Tibial nerve (tissue), 4 donors: Measurements from ENCODE around the gene OGFRL1. TPM values are rescaled to one million over a fixed set of nuclear protein-coding genes. Genes with fewer than 3 reads are reported as not detected.

Experiments
- DNase-seq, 2 donors: peaks; one replicate each; pipeline ENCODE4 v3.0.0-alpha.2; 2019; ENCODE audit warnings: low spot score in 2 of 2
- H3K27ac ChIP-seq, 4 donors: fragments of 200-600 bp; sonication (generic) in 3 of 4; one replicate each; pipeline ENCODE4 v1.5.1; 2017 to 2019; ENCODE audit warnings: mild to moderate bottlenecking in 1 of 4
- H3K27me3 ChIP-seq, 2 donors: fragments of 200-600 bp; sonication (generic) in 1 of 2; one replicate each; pipeline versions ENCODE4 v1.5.1 to v1.6.0; 2017 to 2019
- H3K36me3 ChIP-seq, 3 donors: fragments of 200-600 bp; sonication (generic); one replicate each; pipeline ENCODE4 v1.5.1; 2018 to 2019
- H3K4me1 ChIP-seq, 4 donors: fragments of 200-600 bp; sonication (generic) in 3 of 4; one replicate each; pipeline ENCODE4 v1.5.1; 2017 to 2019
- H3K4me3 ChIP-seq, 4 donors: fragments of 200-600 bp; sonication (generic) in 3 of 4; one replicate each; pipeline ENCODE4 v1.5.1; 2017 to 2019; ENCODE audit warnings: mild to moderate bottlenecking in 1 of 4, moderate library complexity in 1 of 4
- H3K9me3 ChIP-seq, 4 donors: fragments of 200-600 bp; sonication (generic) in 3 of 4; one replicate each; pipeline ENCODE4 v1.5.1; 2017 to 2019
- EP300 ChIP-seq, 2 donors: sonication (generic); formaldehyde crosslinking; IDR thresholded peaks; one replicate each; pipeline ENCODE4 v1.6.1; 2017; ENCODE audit warnings: antibody characterized with exemption in 2 of 2, mild to moderate bottlenecking in 1 of 2
- POLR2A ChIP-seq, 2 donors: fragments of 450-650 bp; IDR thresholded peaks; one replicate each; pipeline ENCODE4 v1.6.1; 2017; ENCODE audit warnings: antibody characterized with exemption in 2 of 2, mild to moderate bottlenecking in 2 of 2, moderate library complexity in 2 of 2
- WGBS, 2 donors: methylation state at CpG; one replicate each; pipeline ENCODE4 v1.1.5; 2018; 5-methylcytosine and 5-hydroxymethylcytosine counted together
- total RNA-seq, 4 donors: library from RNA; depleted of rRNA; stranded (reverse); fragments of >200 nt; gene quantifications; one replicate each; pipeline ENCODE4 v1.1.0, GENCODE V29; 2016
- TF ChIP-seq, protein P1 (sequence below), 5 experiments: fragments of 200-600 bp in 3 of 5; fragments of 450-650 bp in 2 of 5; sonication (generic) in 3 of 5; IDR thresholded peaks; one replicate each; pipeline ENCODE4 v1.5.1; 2016 to 2019; ENCODE audit warnings: antibody characterized with exemption in 5 of 5, mild to moderate bottlenecking in 3 of 5, moderate library complexity in 2 of 5

The OGFRL1 gene
- total RNA-seq, 4 donors from 2014 or later: 76.5 to 130 (median 92.2) TPM

GRCh38 chr6:71330501-71330900 is 41.9 kb downstream of the OGFRL1 start:
- Histone ChIP-seq H3K4me3 (no peak overlapping the region), H3K4me1 (peaks cover 0 to 21% (median 0%) of the 10 kb centered on the region in 4 donors), H3K27me3 (no peaks in the 10 kb centered on the region), H3K27ac (no peak overlapping the region), H3K36me3 (no peaks in the 10 kb centered on the region), H3K9me3 (no peaks in the 10 kb centered on the region)
- 92 to 93% methylated on average over 3 of the region's 3 CpGs for WGBS, 2 donors
- no peak for DNase-seq
- no peak for TF ChIP-seq POLR2A (IDR thresholded peaks at IDR 0.05)
- TF ChIP-seq, protein P1, sequence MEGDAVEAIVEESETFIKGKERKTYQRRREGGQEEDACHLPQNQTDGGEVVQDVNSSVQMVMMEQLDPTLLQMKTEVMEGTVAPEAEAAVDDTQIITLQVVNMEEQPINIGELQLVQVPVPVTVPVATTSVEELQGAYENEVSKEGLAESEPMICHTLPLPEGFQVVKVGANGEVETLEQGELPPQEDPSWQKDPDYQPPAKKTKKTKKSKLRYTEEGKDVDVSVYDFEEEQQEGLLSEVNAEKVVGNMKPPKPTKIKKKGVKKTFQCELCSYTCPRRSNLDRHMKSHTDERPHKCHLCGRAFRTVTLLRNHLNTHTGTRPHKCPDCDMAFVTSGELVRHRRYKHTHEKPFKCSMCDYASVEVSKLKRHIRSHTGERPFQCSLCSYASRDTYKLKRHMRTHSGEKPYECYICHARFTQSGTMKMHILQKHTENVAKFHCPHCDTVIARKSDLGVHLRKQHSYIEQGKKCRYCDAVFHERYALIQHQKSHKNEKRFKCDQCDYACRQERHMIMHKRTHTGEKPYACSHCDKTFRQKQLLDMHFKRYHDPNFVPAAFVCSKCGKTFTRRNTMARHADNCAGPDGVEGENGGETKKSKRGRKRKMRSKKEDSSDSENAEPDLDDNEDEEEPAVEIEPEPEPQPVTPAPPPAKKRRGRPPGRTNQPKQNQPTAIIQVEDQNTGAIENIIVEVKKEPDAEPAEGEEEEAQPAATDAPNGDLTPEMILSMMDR (IDR thresholded peaks at IDR 0.05): no peak
- no peak for TF ChIP-seq EP300 (IDR thresholded peaks at IDR 0.05)

DNA sequence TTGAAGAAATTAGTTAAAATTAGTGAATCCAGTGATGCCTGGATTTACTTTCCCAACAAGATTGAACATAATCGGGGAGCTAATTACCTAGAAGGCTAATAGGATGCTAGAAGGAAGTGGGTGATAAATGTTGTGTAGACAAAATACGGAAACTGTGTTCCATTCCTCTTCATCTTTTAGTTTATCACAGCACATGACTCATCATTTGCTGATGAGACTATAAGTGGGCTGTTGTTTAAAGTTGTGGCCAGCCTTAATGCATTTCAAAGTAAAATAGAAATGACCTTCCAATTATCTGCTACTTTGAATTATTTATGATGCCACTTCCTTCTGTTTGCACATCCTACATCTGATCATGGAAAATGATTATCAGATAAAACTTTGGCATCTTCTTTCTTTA is 43.4 kb downstream of the OGFRL1 start:
- no peak overlapping the region for H3K27ac ChIP-seq
- no peaks in the 10 kb centered on the region for H3K36me3 ChIP-seq
- WGBS, 2 donors: 83 to 84% methylated on average over 2 of the region's 2 CpGs
- no peaks in the 10 kb centered on the region for H3K27me3 ChIP-seq
- TF ChIP-seq, protein P1 (IDR thresholded peaks at IDR 0.05): no peak
- TF ChIP-seq EP300 (IDR thresholded peaks at IDR 0.05): no peak
- TF ChIP-seq POLR2A (IDR thresholded peaks at IDR 0.05): no peak
- H3K9me3 ChIP-seq: no peaks in the 10 kb centered on the region
- no peak for DNase-seq
- H3K4me1 ChIP-seq: peaks cover 0 to 11% (median 0%) of the 10 kb centered on the region in 4 donors
- H3K4me3 ChIP-seq: no peak overlapping the region

GRCh38 chr6:71333050-71333449 is 44.4 kb downstream of the OGFRL1 start:
- Histone ChIP-seq H3K36me3 (no peaks in the 10 kb centered on the region), H3K4me3 (no peak overlapping the region), H3K27me3 (no peaks in the 10 kb centered on the region), H3K27ac (no peak overlapping the region), H3K4me1 (peaks cover 0 to 4% (median 0%) of the 10 kb centered on the region in 4 donors), H3K9me3 (no peaks in the 10 kb centered on the region)
- TF ChIP-seq EP300 (IDR thresholded peaks at IDR 0.05) (no peak), POLR2A (IDR thresholded peaks at IDR 0.05) (no peak)
- TF ChIP-seq, protein P1 (IDR thresholded peaks at IDR 0.05): no peak
- 80 to 91% methylated on average over 1 of the region's 1 CpG for WGBS, 2 donors
- no peak for DNase-seq

DNA sequence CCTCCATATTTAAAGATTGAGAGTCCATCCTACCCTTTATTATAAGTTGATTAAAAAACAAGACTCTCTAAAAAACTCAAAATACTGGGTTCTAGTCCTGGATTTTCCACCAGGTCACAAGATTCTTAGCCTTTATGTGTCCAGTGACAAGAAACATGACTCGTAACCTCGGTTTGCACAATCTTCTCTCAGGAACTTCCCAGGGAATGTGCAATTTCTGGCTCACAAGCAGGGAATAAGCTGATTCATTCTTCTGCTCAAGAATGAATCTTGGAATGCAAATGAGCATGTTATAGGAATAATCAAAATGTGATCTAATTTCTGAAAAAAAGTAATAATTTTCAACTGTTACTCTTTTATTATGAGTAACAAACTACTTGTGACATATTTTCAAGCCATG is 45.1 kb downstream of the OGFRL1 start:
- H3K9me3 ChIP-seq: no peaks in the 10 kb centered on the region

GRCh38 chr6:71334768-71335167 is 46.2 kb downstream of the OGFRL1 start:
- no peak for DNase-seq
- Histone ChIP-seq H3K4me1 (peaks cover 0 to 4% (median 0%) of the 10 kb centered on the region in 4 donors), H3K36me3 (no peaks in the 10 kb centered on the region), H3K4me3 (no peak overlapping the region), H3K27ac (no peak overlapping the region), H3K9me3 (no peaks in the 10 kb centered on the region), H3K27me3 (no peaks in the 10 kb centered on the region)
- TF ChIP-seq, protein P1 (IDR thresholded peaks at IDR 0.05): no peak
- TF ChIP-seq POLR2A (IDR thresholded peaks at IDR 0.05) (no peak), EP300 (IDR thresholded peaks at IDR 0.05) (no peak)

More for the DNA sequence above, 45.1 kb downstream of the OGFRL1 start:
- no peak for DNase-seq
- TF ChIP-seq, protein P1 (IDR thresholded peaks at IDR 0.05): no peak
- peak in 1 of 2 donors; percentile 56 for TF ChIP-seq EP300 (IDR thresholded peaks at IDR 0.05)
- no peak for TF ChIP-seq POLR2A (IDR thresholded peaks at IDR 0.05)
- Histone ChIP-seq H3K4me1 (peaks cover 0 to 4% (median 0%) of the 10 kb centered on the region in 4 donors), H3K27ac (peak overlapping the region in 1 of 4 donors; percentile 7), H3K36me3 (no peaks in the 10 kb centered on the region), H3K27me3 (no peaks in the 10 kb centered on the region), H3K4me3 (no peak overlapping the region)
- WGBS, 2 donors: 47 to 53% methylated on average over 2 of the region's 2 CpGs
